CD4-positive, alpha-beta T cell treated with Interleukin-10 for 1 hour (primary cell): ENCODE data around the gene RFC2.
"Not testable (repeated sequence)": the region's sequence is repeated elsewhere in the genome, so short reads cannot be mapped to it uniquely, and the experiment has no call there.

Source experiments
- DNase-seq: peaks from one replicate; pipeline ENCODE4 v3.0.0-alpha.2; 2020

Gene RFC2

DNA sequence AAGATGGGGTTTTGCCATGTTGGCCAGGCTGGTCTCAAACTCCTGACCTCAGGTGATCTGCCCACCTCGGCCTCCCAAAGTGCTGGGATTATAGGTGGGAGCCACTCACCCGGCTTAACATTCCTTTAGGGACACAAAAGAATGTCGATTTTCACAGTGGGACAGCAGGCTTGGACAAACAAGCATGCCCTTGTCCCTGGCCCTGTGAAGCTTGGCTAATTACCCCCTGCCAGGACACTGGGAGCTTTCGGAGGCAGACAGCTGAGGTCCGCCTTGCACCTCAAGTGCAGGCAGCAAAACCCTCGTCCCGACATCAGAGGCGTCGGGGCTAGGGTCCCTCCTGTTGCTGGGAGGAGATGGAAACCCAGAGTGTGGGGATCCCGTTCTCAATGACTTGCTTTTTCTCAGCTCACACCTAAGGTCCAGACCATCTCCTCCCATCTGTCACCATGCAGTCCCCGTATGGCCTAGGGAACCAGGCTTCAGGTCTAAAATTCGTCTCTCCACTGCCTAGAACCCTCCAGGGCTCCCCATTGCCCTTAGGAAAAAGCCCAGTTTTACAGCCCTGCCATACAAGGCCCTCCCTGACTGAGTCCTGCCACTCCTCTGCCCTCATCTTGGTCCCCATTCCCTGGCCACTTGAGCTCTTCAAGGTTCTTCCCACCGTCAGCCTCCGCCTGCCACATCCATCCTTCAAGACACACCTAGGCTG, 28.7 kb upstream of the RFC2 start:
- DNase-seq, result no peak

DNA sequence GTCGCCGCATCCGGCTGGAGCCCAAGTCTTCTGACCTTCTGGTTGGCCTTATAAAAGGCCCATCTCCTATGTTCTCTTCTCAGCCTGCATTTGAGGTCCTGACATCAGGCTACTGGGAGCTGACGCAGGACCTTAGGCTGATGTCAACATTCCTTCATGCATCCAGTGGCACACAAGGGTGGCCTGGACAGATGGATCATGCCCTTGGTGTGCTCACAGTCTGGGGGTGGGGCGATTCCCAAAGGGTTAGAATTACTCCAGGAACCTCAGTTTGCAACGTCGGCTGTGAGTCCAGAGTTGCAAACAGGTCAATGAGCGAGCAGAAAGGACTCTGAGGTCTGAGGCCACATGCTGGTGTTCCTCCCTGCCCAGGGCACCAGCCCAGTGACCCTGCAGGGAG, 26.8 kb upstream of the RFC2 start:
- DNase-seq, result no peak

DNA sequence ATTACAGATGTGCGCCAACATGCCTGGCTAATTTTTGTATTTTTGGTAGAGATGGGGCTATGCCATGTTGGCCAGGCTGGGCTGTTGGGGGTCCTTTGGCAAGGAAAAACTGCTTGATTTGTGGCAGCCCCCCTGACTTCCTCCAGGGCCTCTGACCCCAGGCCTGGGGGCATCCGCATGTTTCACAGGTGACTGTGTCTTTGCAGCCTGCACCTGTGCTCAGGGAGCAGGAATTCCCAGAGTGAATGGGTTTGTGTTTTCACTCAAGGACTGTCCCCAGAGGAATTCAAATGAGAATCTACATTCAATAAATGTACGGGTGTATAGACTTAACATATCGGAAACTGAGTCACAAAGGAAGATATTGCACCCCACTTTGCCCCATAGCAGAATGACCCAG, 23.4 kb upstream of the RFC2 start:
- DNase-seq, result no peak

DNA sequence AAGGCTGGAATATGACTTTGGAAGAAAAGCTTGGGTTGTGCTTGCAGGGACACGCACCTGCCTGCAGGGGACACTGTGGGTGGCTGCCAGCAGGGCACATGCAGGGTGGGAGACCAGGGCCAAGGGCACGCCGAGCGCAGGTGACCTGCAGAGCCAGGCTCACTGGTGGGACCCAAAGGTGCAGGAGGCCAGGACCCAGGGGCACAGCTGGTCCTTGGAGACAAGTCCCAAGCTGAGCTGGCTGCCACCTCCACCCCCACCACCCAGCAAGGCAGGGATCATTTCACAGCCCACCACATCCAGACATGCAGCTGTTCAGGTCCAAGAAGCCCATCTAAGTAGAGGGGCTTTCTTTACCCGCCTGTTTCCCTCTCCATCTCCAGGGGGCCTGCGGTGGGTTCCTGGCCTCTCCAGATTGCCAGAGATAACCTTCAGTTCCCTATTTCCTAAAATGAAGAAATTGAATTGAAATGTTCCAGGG, 21.2 kb upstream of the RFC2 start:
- DNase-seq, result no peak

DNA sequence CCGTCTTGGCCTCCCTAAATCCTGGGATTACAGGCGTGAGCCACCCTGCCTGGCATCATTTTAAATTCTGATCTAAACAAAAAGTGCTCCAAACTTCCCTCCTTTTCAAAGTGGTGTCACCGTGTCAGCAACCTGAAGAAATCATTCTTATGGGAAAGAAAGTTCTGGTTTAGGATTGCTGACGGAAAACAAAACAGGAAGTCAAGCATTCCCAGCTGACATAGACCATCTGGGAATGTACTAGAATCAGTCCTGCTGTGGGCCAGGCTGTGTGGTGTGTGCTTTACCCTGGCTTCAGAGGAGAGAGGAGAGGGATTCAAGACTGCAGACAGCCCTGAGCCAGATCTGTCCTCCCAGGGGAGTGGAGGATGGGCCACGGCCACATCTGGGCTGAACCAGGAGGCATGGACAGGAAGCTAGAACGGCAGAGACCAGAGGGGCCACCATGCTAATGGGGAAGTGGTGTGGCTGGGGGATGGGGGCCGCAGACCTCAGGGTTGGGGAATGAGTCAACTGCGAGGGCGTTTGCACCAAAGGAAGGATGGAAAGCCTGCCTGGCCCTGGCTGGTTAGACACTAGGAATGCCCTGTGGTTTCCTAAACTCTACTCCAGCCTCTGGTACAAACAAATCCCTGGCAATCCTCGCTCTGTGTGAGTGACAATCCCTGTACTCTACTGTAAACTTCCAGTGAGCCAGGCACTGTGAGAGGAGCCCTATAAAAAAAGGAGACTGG, 18.3 kb upstream of the RFC2 start:
- DNase-seq, result no peak

DNA sequence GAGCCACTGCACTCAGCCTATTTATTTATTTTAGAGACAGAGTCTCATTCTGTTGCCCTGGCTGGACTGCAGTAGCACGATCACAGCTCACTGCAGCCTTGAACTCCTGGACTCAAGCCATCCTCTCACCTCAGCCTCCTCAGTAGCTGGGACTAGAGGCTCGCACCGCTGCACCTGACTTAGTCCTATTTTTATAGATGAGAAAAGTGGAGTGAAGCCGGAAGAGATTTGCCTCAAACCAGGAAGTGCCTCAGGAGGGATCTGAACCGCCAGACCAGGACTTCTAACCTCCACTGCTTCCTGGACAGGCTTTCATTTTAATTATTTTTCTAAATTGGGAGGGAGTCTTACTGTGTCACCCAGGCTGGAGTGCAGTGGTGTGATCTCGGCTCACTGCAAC, 17.5 kb upstream of the RFC2 start:
- DNase-seq, result no peak

DNA sequence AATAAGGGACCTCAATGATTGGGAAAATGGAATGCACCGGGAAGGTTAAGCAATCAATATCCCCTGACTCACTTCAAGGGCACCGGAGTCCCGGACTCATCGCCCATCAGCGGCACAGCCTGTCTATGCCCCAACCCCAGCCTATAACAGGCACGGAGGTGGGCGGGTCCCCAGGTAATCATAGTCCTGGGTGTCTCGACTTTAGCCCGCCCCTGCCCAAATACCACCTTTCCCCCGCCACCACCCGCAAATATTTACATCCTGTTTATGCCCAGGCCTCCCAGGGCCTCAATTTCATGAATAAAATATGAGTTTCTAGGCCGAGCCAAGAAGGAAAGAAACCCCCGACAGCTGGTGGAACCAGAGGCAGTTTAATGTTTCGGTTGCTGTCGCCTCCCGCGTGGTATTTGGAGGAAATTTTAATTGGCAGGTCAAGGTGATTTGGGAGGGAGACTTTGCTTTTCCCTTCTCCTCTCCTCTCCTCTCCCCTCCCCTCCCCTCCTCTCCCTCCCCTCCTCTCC, 15.6 kb upstream of the RFC2 start:
- DNase-seq, result peak; percentile 81

DNA sequence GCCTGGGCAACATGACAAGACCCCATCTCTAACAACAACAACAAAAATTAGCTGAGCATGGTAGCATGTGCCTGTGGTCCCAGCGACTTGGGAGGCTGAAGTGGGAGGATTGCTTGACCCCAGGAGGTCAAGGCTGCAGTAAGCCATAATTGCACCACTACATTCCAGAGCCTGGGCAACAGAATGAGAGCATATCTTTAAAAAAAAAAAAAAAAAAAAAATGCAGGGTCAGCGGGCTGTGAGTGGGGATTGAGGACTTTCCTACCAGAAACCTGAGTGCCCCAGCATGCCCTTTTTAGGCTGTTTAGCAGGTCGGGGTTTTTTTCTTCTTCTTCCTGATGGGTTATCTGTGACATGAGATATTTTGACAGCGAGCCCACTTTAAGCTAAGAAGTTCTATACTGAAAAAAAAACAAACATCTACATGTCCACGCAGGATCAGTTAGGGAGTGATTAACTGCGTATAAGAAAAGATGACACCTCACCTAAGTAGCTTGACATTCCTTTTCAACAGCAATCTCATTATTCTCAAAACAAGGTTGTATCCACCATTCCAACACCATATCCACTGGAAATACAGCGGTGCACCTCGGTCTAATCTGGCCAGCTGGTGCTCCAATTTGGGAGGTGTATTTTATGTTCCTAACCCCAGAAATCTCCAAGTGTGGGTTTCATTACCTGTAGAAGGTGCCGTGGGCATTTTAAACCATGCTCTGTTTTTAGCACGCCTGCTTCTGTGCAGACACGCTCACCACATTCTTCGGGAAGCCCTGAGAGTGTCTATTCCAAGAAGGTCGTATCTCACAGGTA, 13.8 kb upstream of the RFC2 start:
- DNase-seq, result no peak

DNA sequence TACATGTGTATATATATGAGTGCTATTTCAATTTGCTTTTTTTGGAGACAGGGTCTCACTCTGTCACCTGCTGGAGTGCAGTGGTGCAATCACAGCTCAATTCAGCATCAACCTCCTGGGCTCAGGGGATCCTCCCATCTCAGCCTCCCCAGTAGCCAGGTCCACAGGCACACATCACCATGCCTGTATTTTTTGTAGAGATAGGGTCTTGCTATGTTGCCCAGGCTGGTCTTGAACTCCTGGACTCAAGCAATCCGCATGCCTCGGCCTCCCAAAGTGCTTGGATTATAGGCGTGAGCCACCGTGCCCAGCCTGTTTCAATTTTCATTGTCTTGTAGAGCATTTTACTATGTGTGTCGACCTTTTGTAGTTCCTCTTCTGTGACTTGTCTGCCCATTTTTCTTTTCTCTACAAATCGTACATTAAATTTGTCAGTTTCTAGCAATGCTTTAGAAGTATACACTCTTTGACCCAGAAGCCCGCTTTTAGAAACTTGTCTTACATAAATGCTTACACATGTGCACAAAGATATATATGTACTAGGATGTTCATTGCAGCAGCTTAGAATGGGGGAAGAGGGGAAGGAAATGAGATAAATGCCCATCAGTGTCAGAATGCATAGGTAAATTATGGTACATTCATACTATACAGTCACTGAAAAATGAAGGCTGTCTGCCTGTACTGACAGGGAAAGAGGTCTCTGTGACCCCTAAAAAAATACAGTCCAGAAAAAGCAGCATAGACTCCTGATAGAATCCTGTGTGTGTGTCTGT, 12.2 kb upstream of the RFC2 start:
- DNase-seq, result no peak

DNA sequence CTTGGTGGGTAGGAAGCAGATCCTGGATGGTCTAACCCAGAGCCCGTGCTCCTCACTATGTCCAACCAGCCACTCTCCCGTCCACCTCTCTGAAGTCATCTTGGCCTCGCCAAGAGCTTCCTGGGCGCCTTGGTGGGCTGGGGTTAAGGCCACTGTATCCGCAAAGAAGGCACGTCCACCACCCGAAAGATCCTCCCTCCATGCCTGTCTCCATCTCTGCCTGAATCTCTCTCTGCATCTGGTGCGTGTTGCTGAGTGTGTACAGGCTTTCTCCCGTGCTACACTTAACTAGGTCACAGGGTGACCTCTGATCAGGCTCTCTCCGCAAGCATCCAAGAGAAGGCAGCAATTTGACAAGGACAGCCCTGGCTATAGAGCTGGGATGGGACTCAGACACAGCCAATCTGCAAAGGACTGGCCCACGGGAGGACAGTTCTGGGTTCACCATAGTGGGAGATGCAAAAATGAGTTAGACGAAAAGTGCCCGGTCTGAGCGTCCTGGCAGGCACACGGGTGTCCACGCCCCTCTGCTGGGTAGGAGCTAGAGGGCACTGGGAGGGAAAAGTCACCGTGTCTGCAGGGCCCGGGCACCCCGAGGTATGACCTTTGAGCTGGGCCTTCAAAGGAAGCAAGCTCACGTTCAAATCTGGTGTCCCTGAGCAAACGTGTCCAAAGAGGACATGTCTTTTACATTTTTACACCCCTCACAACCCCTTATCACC, 9.4 kb upstream of the RFC2 start:
- DNase-seq, result no peak

DNA sequence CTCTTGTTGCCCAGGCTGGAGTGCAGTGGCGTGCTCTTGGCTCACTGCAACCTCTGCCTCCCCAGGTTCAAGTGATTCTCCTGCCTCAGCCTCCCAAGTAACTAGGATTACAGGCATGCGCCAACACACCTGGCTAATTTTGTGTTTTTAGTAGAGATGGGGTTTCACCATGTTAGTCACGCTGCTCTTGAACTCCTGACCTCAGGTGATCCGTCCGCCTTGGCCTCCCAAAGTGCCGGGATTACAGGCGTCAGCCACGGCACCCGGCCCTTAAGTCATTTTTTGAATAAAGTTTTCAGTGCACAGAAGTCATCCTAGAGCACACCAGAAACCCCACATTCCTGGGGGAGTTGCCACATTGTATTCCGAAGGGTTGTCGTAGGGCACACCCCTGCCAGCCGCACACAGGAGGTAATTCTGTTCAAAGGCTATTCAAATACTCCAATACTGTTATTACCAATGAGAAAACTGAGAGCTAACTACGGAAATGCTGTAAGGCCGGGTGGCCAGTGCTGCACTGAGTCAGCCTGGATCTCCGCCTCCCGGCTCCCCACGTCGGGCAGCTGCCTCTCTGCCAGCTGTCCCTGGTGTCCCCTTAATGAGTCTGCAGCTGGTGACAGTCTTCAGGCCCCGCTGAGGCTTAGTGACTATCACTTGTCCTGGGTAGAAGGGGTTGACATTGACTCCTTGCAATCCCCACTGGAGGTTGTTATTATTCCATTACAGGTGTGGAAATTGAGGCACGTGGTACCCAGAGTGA, 8.6 kb upstream of the RFC2 start:
- no peak for DNase-seq

DNA sequence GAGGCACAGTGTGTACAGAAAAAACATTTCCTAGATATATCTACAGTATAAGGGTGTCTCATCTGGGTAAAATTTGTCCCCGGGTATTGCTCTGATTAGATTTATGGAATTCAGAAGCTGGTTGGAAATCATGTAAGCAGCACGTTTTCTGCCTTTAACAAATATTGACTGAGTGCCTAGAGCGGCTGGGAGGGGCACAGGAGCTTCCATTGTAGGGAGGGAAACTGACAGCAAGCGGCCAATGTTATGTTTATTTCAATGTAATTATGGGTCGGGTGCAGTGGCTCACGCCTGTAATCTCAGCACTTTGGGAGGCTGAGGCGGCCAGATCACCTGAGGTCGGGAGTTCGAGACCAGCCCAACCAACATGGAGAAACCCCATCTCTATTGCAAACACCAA, 4.4 kb upstream of the RFC2 start:
- DNase-seq, result no peak

DNA sequence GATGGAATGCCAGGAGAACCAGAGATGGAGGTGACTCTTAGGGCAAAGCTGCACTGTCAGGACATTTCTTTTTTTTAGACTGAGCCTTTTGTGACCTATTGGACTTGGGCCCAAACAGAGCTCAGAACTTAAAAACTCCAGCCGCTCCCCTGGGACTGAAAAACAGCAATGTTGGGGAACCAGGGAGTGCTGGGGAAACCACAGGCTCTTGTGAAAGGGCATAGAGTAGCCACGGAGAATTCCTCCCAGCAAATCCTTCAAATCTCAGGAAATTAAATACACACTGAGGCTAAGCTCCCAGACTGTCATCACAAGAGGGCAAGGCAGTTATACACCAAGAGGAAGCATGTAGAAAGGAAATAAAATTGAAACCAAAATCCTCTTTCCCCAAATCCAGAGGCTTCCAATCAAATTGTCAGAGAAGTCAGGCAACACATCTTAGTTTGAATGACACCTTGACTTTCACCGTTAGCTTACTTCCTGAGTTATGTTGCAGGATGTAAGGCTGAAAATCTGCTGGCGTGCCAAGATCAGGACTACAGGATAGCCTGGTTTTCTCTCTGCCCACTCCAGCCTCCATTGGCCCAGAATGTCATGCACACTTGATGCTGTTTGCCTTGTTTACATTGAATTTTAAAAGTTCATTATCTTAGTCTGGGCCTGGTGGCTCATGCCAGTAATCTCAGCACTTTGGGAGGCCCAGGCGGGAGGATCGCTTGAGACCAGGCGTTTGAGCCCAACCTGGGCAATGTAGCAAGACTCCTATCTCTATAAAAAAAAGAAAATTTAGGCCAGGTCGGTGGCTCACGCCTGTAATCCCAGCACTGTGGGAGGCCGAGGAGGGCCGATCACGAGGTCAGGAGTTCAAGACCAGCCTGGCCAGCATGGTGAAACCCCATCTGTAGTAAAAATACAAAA, 2.6 kb upstream of the RFC2 start:
- no peak for DNase-seq

DNA sequence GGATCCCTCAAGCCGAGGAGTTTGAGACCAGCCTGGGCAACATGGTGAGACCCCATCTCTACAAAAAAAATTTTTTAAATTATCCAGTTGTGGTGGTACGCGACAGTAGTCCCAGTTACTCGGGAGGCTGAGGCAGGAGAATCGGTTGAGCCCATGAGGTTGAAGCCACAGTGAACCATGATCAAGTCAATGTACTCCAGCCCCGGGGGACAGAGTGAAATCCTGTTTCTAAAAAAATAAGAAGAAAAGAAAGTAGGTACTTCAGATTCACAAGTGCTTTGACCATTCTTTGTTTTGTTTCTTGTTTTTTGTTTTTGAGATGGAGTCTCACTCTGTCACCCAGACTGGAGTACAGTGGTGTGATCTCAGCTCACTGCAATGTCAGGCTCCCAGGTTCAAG, 1.3 kb upstream of the RFC2 start:
- DNase-seq, result not testable (repeated sequence)

DNA sequence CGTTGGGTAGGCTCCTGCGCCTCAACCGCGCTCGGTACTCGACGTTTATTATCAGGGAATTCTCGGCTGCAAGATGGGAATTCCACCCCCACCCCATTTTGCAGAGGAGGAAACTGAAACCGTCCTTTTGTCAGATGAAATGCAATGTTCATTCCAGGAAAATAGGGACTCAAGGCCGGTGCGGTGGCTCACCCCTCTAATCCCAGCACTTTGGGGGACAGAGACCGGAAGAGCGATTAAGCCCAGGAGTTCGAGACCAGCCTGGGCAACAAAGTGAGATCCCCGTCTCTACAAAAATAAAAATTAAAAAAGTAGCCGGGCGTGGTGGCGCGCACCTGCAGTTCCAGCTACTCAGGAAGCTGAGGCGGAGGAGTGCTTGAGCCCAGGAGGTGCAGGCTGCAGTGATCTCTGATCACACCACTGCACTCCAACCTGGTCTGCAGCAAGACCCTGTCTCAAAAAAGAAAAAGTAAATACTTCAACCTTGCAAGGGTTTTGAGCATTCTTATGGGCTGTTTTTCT, 720 bp upstream of the RFC2 start:
- DNase-seq, result peak; percentile 15

DNA sequence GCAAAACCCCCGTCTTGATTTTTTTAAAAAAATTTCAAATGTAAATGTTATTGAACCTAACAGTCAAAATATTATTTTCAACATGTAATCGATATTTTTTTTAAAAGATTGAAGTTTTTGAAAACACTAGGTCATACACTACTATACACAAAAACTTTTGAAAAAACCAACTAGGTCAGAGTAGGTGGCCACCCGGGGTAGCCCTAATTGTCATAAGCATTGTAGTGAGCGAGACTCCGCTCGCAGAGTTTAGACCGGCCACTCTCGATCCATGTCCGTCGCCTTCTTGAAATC, 417 bp downstream of the RFC2 start:
- no peak for DNase-seq

DNA sequence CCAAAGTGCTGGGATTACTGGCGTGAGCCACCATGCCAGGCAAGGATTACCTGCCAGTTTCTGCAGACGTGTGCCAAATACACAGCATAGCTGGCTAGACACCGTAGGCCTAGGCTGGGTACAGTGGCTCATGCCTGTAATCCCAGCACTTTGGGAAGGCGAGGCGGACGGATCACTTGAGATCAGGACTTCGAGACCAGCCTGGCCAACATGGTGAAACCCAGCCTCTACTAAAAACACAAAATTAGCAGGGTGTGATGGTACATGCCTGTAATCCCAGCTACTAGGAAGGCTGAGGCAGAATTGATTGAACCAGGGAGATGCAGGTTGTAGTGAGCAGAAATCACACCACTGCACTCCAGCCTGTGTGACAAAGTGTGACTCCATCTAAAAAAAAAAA, 868 bp downstream of the RFC2 start:
- no peak for DNase-seq

DNA sequence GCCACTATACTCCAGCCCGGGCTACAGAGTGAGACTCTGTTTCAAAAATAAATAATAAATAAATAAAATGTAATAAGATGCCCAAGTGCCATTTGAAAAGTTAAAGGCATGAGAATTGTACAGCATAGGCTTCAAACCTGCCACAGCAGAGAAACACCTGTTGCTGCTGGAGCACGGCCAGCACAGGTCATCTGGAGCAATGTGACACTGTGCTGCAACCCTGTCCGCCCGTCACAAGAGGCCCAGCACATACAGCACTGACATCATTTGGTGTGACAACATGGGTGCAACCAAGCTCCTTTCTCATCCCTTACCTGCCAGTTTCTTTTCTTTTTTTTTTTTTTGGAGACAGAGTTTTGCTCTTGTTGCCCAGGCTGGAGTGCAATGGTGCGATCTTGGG, 1.3 kb downstream of the RFC2 start:
- DNase-seq, result no peak

DNA sequence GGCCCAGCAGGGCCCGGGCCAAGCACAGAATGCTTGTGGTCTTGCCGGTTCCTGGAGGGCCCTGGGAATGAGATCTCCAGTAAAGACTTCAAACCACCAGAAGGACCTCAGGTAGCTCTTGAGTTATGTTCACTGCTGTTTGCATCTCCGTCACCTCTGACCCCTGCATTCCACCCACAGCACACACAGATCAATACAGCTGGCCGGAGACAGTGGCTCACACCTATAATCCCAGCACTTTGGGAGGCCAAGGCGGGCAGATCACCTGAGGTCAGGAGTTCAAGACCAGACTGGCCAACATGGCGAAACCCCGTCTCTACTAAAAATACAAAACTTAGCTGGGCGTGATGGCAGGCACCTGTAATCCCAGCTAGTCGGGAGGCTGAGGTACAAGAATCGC, 5.1 kb downstream of the RFC2 start:
- DNase-seq, result not testable (repeated sequence)

DNA sequence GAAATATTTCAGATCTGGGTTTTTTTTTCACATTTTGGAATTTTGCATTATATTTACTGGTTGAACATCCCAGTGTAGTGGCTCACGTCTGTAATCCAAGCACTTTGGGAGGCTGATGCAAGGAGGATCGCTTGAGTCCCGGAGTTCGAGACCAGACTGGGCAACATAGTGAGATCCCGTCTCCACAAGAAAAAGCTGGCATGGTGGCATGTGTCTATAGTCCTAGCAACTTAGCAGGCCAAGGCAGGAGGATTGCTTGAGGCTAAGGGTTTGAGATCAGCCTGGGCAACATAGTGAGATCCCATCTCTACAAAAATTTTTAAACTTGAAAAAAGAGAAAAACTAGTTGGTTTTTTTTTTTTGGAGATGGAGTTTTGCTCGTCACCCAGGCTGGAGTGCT, 6.0 kb downstream of the RFC2 start:
- DNase-seq, result no peak
